HG03159 (cell line): ENCODE data around the gene TTLL11.
"Not testable (repeated sequence)": the region's sequence is repeated elsewhere in the genome, so short reads cannot be mapped to it uniquely, and the experiment has no call there.

Experiments
- ATAC-seq: cut with Tn5 transposase; IDR thresholded peaks from one replicate; pipeline ENCODE4 v1.9.1; 2021; ENCODE audit warnings: mild to moderate bottlenecking, moderate library complexity; ENCODE audit not compliant: unreplicated experiment

The TTLL11 gene

DNA sequence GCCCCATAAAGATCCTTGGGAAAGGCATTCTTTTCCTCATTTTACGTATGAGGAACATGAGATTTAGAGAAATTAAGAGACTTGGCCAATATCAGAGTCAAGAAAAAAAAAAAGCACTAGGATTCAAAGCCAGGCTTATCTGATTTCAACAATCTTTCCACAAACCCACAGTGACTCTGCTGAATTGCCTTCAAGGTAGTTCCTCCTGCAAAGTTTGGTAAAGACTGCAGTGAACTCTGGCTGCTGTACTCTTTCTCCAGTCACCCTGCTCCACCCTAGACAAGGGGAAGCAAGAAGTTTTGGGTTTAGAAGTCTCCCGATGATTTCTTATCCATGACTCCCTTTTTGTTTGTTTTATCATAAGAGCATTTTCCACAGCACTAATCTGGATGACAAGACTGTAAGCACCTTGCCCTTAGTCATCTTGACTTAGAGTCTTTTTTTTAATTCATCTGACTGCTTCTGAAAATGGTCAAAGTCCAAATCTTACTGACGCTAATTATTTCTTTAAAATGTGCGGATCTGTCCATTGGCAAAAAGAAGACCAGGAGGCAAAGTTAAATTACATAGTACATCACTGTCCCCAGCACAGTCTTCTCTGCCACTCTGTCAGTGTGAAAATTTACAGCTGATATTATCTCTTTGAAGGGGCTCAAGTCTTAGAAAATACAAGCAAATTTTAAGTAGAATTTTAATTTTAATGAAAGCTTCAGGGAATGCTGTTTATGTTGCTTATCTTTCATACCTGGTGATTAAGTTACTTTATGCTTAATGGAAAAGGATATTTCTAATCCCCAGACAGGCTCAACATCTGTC is 180.1 kb downstream of the TTLL11 start:
- no peak for ATAC-seq

DNA sequence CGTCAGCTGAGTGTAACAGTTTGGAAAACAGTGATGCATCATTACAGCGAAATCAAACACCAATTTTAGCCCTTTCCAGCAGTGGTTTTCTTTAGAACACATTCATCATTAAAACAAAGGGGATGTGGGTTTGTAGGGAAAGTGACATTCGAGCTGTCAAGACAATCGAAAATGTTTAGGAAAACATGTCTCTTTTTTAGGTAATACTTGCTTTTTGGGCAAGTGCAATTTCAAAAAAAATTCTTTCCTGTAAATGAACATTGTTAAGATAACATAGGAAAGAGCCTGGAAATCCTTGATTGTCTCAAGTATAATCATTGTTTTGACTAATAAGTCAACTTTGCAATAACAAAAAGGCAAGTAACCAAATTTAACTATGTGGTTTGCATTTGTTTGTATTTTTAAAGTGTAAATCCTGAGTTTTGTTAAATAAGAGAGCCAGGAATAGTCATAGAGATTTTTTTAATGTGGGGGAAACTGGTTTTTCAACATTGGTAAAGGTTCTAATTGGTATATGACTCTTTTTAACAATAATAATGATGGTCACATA is 182.5 kb downstream of the TTLL11 start:
- no peak for ATAC-seq

DNA sequence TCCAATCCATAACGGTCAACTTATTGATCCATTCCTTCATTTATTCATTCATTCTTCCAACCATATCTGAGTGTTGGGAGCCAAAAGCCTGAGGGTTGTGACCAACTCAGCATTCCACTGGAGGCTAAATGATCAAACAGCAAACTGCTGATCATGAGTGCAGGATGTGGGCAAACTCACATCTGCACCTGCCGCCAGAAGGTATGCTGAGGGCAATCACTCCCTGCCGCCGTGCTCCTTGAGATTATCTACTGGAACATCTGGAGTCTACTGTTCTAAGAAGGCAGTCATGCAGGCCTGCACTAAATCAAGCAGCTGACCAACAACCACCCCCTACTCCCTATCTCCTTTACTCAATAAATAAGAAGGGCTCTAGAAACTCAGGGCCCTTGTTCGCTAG is 184.0 kb downstream of the TTLL11 start:
- no peak for ATAC-seq

DNA sequence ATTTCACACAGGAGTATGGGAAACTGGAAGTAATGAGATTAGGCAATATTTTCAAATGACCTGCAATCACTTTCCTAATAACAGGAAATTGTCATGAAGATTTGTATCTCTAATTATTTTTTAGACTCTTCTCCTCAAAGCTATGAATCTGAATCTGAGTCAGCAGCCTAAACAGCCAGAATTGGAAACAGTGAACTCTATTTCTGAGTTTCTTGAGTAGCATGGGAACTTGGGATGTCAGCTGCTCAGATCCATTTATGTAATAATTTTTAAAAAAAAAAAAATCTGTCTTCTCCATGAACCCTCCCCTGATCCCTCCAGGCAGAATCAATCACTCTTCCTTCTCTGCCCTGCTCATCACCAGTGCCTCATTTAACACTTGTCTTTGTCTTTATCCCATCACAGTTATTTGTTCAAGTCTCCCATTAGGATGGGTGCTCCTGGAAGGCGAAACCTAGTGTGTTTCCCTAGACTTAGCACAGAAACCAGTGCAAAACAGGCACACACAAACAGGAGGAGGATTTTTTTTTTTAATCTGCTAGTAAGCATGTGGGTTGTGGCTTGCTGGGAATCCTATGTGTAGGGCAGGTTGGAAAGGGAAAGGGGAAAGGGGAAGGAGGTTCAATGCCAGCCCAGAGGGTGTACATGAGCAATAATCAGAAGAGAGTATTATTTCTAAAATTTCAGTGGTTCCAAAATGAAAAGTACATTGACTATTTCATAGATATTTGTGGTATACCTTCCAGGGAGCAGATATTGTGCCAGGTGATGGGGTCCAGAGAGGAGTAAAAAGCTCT is 186.8 kb downstream of the TTLL11 start:
- no peak for ATAC-seq

DNA sequence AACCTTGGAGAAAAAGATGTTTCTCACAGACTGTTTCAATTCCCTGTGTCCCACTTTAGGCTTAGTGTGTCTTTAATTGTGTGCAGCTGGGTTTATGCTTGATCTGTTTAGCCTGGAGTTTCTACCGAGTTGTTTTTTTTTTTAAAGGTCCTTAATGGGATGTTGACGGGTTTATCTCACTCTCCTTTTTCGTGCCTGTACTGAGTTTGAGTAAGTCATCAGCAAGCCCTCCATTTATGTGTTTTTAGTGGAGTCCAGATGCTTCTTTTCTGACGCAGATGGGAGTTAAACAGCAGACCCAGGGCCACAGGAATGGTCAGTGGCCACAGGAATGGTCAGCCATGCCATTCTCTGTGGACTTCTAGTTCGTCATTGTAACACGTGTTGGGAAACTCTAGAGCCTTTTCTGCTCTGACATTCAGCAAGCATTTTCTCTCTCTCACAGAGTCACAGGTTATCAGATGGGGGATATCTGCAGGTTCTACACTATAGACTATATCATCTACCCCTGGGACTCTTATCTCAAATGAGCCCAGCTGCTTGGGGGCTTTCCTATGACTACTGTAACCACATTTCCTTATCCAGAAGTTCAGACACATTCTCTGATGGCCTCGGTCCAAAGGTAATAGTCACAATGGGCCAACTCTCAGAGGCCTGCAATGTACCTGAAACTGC is 190.5 kb downstream of the TTLL11 start:
- ATAC-seq, result no peak

DNA sequence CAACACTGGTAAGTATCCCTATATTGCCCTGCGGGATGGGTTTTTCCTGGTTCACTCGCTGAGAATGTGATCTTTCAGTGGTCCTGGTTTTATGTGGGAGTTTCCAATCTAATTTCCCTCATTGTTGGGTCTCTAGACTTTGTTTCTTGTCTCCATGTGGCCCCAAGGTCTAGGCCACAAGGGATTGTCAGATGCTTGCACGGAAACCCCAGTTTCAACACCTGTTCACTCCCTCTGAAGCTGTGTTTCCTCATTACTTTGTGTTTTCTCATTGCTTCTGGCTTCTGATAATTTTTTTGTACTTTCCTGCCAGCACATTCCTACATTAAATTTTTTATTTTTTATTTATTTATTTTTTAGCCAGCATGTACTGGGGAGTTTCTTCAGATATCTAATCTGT is 191.5 kb downstream of the TTLL11 start:
- ATAC-seq, result no peak

DNA sequence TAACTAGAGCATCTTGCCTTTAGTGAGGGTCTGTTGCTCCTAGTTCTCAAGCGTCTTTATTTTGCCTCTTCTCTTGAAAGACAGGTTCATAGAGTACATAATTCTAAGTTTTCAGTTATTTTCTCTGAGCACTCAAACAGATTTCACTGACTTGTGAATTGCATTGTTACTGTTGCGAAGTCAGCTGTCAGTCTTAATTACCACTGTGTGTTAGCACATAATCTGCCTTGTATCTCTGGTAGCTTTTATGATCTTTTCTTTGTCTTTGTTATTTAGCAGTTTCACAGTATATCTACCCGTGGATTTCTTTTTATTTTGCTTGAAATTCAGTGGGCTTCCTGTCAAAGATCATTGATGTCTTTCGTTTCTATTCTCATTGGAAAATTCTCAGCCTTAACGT is 192.9 kb downstream of the TTLL11 start:
- no peak for ATAC-seq

DNA sequence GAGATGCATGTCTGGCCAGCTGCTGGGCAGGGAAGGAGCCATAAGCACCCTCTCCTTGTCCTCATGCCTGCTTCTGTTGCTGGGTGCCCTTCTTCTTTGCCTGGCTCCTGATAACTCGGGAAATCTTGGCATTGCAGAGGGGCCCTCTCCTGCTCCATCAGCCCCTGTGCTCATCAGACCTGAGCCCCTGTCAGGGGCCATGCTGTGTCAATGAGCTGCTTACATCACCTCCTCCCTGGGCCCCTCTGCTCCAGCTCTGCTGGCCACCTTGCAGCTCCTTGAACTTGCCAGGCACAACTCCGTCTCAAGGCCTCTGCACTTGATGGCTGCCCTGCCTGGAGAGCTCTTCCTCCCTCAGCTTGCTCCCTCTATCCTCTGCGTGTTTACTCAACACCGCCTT is 194.3 kb downstream of the TTLL11 start:
- no peak for ATAC-seq

DNA sequence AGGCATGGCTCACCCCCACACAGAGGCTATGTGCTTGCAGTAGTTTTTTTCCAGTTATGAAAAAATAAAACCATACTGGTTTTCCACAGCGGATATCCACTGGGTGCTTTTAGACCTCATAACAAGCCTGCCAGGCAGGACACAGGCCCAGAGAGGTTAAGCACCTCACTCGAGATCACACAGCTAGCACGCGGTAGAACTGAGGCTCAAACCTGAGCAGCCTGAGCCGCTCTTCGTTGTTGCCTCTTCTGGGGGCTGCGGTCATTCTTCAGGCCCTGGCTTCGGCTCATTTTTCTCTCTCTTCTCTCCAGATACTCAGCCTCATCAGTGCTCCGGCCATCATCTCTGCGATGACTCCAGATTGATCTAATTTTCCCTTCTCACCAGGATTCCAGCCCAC is 196.0 kb downstream of the TTLL11 start:
- ATAC-seq, result no peak

DNA sequence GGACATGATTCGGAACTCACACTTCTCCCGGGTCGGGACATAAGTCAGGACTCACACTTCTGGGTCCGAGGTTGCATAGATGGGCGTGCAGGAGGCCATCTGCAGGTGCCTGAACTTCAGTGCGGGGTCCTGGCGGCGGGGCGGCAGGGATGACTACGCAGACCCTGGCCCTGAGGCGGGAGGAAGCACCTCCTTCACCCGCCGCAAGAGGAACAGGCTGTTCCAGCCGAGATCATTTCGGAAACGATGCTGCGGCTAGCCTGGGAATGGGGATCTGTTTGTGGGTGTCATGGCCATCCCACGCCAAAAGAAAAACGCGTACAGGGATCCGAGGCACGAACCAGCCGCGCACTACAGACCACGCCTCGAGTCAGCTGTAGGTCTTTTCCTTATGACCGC is 196.6 kb downstream of the TTLL11 start:
- ATAC-seq, result no peak

DNA sequence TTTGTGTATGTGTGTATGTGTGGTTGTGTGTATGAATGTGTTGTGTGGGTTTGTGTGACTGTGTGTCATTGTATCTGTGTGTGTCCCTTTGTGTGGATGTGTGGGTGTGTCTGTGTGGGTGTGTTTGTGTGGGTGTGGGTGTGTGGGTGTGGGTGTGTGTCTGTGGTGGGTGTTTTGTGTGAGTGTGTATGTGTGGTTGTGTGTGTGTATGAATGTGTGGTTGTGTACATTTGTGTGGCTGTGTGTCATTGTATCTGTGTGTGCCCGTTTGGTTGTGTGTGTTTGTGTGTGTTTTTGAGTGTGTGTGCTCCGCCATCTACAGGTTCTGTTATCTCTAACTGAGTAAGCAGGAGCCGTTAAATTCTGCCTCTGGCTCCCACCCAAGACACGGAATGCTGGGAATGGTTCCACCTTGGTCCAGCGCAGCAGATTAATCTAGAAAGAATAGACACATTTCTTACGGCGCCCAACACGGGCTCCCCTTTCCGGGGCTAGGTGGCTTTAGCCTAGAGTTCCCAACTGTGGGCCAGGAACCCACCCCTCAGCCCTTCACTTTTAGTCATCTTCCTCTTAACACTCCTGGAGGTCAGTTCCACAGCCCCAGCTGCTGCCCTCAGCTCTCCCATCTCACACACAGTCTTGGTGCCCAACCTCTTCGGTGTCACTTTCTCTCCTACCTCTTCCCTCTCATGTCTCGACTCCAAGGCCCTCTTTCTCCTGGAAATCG is 197.1 kb downstream of the TTLL11 start:
- ATAC-seq, result no peak

DNA sequence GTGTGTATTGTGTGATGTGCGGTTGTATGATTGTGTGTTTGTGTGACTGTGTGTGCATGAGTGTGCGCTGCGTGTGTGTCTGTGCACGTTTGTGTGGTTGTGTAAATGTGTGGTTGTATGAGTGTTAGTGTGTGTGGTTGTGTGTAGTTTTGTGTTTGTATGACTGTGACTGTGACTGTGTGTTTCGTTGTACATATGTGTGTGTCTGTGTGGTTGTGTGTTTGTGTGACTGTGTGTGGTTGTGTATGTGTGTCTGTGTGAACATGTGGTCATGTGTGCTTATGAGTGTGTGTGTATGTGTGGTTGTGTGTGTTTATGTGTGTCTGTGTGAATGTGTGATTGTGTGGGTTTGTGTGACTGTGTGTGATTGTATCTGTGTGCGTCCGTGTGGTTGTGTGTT is 197.8 kb downstream of the TTLL11 start:
- ATAC-seq, result no peak

DNA sequence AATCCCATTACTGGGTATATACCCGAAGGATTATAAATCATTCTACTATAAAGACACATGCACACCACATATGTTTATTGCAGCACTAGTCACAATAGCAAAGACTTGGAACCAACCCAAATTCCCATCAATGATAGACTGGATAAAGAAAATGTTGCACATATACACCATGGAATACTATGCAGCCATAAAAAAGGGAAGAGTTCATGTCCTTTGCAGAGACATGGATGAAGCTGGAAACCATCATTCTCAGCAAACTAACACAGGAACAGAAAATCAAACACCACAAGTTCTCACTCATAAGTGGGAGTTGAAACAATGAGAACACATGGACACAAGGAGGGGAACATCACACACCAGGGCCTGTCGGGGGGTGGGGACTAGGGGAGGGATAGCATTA is 198.7 kb downstream of the TTLL11 start:
- ATAC-seq, result not testable (repeated sequence)

DNA sequence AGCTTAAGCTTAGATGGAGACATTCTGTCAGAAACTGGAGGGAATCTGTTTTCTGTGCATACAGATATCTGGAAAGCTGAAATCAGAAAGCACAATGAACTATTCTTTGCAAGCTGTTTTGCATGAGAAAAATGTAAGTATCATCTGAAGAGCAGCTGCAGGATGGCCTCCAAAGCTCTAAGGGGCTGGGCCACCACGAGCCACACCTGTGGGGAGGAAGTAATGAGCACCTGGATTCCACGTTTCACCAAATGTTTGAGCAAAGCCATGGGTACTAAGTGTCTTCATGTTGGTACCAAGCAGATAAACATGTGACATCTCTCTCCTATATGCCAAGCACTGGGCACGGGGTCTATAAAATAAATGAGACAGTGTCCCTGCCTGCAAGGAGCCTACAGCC is 199.3 kb downstream of the TTLL11 start:
- ATAC-seq, result no peak

DNA sequence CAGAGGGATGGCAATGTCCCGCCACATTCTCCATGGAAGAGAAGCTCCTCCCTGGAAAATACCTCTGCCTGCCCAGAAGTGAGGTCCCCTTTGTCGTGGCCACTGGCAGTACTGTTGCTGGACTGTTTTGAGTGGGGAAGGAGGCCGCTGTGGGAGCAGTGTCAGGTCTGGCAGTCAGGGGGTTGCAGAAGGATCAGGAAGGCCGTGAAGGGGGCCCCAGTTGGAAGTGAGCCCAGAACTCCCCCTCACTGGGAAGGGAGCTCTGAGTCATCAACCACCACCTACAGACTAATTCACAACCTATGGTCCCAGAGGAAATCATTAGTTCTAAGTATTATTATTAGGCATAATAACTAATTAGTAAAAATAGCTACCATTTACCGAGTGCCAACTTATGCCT is 200.4 kb downstream of the TTLL11 start:
- ATAC-seq, result no peak

DNA sequence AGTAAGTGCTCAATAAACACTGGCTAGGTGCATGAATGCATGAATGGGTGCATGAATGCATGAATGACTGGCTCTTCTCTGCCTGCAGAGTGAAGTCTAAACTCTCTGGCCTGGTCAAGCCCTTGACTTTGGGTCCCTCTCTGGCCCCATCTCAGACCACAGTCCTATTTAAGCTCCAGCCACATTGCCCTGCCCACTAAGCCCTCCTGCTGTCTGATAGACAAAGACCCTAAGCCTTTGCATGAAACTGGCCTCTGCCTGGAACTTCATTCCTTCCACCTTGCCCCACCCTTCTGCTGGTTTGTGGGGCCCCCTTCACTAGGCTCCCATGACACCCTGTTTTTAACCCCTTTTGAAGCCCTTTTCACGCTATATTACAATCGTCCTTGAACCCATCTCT is 202.4 kb downstream of the TTLL11 start:
- no peak for ATAC-seq

DNA sequence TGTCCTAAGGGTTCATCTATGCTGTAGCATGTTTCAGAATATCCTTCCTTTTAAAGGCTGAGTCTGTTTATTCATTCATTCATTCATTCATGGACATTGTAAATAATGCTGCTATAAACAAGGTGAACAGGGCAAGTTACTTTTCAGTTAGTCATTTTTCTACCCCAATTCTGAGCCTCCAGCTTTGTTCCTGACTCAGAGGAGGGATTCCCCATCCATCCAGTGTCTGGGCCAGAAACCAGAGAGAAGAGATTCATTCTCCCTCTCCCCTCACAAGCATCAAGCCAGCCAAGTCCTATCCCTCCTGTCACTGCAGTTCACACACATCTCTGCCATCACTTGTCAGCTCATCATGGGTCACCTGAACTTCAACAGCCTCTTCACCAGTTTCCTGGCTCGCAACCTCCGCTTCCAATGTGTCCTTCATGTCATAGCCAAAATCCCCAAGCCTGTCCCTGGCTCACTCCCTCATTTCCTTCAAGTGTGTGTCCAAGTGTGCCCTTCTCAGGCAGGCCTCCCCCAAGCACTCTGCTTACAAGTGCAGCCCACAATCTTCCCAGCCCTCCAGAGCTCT is 203.0 kb downstream of the TTLL11 start:
- ATAC-seq, result no peak

DNA sequence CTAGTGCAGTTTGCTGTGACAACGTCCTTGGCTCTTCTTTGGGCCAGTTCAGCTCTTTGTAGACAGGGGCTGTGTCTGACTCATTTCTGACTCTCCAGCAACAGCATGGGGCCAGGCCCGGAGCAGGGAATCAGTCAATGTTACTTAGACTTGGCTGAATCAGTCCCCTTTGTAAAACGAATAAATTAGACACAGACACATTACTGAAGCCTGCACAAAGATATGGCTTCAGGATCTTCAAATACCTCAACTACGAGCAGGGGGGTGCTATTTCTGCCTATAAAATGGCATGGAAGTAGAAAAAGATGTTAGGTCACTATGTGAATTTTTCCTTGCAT is 204.7 kb downstream of the TTLL11 start:
- ATAC-seq, result no peak

DNA sequence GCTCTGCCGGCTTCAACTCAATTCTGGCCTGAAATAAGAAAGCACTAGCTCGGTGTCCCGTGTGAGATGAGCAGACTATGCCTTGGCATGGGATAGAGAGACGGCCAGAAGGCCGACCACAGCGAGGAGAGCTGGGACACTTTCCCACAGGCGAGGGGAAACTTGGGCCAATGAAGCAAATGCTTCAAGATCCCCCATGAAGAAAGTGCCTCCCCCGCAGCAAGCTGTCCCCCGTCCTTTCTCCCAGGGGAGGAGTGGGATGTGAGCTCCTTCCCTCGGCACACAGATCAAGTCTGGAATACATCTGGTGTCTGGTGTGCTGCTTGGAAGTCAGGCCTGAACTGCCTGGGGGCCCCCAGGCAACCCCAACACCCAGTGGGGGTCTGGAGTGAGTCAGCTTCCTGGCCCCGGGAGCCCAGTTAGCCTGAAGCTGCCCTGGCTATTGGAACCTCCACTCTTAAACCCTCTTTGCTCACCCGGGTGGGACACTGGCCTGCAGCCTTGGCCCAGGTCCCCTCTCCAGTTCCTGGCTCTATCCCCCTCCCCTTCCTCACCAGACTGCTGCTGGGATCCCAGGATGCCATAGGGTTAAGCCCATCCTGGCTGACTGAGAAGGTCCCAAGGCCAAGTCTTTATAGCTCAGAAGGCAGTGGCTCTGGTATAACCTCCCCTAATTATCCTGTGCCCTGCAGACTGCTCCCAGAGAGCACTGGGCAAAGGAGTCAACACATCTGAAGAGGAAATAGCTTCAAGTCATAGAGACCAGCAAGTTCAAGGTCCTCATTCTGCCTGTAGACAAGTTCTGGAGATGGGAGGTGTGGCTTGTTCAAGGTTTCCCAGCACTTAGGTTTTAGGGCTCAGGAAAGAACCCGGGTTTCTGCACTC is 205.3 kb downstream of the TTLL11 start:
- ATAC-seq, result no peak
